Peyer's patch (tissue), 4 donors: Measurements from ENCODE around the gene BCR.

Source experiments
- POLR2A ChIP-seq, 2 donors: fragments of 450-650 bp; IDR thresholded peaks; one replicate each; pipeline ENCODE4 v1.5.1; 2017; ENCODE audit warnings: antibody characterized with exemption in 2 of 2, mild to moderate bottlenecking in 2 of 2, moderate library complexity in 2 of 2
- TF ChIP-seq, protein P1 (sequence below), 6 experiments: fragments of 450-650 bp in 4 of 6; fragments of 200-600 bp in 2 of 6; sonication (generic) in 1 of 6; IDR thresholded peaks; one replicate each; pipeline ENCODE4 v1.5.1; 2017 to 2019; ENCODE audit warnings: antibody characterized with exemption in 6 of 6, mild to moderate bottlenecking in 3 of 6, moderate library complexity in 1 of 6

DNA sequence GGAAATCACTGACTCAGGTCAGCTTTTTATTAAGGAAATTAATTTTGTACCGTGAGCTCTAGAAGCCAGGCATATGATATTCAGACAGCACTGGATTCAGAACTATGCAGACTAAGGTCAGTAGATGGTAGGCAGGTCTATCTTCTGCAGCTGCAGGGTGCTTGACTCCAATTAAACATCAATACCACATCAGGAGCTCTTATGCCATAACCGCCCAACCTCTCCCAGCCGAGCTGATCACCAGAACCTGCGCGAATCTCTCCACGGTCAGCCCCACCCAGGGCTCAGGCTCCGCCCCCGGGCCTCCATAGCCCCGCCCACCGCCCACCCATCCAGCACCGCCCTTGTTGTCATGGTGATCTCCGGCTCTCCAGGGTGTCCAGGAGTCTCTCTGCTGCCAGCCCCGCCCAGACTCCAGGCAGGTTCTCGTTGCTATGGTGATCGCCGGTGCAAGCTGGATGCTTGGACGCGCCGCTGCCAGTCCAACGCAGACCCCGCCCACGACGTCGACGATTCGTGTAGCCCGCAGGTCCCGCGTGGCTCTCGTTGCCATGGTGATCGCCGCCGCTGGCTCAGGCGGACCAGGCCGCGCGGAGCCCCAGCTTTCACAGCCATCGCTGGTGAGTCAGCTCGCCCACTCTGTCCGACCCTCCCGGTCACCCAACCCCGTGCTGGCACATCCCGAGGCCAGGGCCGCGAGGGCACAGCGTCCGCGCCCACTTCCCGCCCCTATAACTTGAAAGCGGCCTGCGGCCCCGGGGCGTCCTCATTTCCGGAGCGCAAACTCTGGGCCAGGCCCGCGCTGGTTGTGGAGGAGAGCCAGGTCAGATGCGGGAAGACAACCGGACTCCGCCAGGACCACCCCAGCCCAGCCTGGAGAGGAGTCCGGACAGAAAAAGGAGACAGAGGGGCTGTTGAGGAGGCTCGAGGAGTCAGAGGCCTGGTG is 35.1 kb upstream of the BCR start, which contains the start of gene RAB36:
- TF ChIP-seq, protein P1, sequence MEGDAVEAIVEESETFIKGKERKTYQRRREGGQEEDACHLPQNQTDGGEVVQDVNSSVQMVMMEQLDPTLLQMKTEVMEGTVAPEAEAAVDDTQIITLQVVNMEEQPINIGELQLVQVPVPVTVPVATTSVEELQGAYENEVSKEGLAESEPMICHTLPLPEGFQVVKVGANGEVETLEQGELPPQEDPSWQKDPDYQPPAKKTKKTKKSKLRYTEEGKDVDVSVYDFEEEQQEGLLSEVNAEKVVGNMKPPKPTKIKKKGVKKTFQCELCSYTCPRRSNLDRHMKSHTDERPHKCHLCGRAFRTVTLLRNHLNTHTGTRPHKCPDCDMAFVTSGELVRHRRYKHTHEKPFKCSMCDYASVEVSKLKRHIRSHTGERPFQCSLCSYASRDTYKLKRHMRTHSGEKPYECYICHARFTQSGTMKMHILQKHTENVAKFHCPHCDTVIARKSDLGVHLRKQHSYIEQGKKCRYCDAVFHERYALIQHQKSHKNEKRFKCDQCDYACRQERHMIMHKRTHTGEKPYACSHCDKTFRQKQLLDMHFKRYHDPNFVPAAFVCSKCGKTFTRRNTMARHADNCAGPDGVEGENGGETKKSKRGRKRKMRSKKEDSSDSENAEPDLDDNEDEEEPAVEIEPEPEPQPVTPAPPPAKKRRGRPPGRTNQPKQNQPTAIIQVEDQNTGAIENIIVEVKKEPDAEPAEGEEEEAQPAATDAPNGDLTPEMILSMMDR (IDR thresholded peaks at IDR 0.05) = no peak
- TF ChIP-seq POLR2A (IDR thresholded peaks at IDR 0.05) = peak; percentile 26 to 30
